GM12875 (cell line): ENCODE measurements around the gene ANKRD2.

Experiments
- H3K4me3 ChIP-seq: one replicate; pipeline ENCODE4 v1.5.1; 2011; ENCODE audit warnings: low read depth, low read length, control low read depth
- TF ChIP-seq, protein P1 (sequence below): IDR thresholded peaks from 2 replicates; pipeline ENCODE4 v1.5.1; 2011; ENCODE audit warnings: low read depth, mild to moderate bottlenecking, control low read depth, inconsistent platforms, low read length, moderate library complexity, borderline replicate concordance; ENCODE audit not compliant: insufficient read depth

Gene ANKRD2

DNA sequence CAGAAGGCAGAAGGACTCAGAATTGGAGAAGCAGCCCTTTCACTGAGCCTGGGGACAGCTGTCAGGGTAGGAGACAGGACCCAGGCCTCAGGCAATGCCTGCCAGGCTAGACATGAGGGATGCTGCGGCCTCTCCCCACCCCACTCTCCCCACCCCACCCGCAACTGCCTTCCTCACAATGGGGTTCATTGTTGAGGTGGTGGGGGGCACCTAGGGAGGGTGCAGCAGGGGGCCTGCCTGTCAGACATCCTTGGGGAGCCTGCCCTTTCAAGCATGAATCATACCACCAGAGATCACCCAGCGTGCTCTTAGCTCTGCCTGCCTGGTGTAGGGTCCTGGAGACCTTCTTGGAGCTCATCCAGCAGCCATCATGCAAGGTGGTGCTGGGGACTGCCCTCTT is 16.9 kb downstream of the ANKRD2 start, which contains the start of gene C10orf62:
Gene C10orf62 (plus strand): TSS at position 243 of the 400 bp plus-strand sequence. CDS start 177 bp downstream, outside the sequence.
- H3K4me3 ChIP-seq: no peak within 1 kb of the TSS
- TF ChIP-seq, protein P1, sequence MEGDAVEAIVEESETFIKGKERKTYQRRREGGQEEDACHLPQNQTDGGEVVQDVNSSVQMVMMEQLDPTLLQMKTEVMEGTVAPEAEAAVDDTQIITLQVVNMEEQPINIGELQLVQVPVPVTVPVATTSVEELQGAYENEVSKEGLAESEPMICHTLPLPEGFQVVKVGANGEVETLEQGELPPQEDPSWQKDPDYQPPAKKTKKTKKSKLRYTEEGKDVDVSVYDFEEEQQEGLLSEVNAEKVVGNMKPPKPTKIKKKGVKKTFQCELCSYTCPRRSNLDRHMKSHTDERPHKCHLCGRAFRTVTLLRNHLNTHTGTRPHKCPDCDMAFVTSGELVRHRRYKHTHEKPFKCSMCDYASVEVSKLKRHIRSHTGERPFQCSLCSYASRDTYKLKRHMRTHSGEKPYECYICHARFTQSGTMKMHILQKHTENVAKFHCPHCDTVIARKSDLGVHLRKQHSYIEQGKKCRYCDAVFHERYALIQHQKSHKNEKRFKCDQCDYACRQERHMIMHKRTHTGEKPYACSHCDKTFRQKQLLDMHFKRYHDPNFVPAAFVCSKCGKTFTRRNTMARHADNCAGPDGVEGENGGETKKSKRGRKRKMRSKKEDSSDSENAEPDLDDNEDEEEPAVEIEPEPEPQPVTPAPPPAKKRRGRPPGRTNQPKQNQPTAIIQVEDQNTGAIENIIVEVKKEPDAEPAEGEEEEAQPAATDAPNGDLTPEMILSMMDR: no peak

DNA sequence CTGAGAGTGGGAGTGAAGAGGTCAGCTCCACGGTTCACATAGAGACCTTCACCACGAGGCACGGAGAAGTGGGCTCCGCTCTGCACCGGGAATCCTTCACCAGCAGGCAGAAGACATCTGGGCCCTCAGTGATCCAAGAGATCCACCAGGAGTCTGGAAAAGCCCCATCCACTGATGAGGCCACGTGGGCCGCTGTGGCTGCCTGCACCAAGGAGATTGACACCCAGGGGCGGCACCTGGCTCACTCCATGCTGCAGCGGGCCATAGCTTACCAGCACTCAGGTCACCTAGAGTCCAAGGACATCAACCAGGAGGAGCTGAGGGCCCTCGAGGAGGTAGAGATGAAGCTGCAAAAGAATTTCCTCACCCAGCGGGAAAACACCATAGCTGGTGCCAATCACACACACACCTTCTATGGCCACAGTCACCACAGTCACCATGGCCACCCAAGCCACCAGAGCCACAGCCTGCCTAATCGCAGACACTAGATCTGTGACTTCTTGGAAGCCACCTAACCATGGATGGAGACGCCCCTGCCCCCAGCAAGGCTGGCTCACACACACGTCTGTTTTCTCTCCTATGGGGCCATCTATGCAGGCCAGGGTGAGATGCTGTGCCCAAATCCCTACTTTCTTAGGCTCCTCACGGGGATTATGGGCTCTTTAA is 17.6 kb downstream of the ANKRD2 start:
- no peak overlapping the region for H3K4me3 ChIP-seq
- TF ChIP-seq, protein P1: no peak

DNA sequence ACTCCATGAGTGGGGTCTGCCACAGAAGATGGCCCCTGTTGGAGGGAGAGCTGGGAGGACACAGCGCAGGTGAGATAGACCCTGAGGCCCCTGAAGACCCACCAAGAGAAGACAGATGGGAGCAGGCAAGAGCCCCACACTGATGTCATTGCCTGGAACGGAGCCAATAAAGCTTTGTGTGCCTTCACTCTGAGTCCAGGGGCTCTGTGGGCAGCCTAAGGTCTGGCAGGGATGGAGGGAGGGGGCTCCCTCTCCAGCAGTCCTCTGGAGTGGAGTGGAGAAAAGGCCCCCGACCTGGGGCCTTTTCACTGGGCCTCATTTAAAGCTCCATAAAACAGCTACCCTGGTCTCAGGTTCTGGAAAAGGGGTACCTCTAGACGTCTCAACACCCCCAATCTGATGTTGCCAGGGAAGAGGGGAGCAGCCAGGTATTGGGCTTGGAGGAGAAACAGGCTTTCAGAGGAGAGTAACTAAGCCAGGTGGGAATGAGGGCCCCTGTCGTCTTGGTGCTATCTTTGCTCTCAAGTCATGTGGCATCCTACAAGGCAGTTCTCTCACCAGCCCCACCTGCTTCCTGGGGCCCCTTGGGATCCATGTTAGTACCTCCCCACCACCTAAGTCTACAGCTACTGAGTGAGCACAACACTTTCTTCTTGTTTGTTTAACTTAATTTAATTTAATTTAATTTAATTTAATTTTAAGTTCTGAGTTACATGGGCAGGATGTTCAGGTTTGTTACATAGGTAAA is 18.3 kb downstream of the ANKRD2 start:
- TF ChIP-seq, protein P1: no peak
- H3K4me3 ChIP-seq: no peak overlapping the region

DNA sequence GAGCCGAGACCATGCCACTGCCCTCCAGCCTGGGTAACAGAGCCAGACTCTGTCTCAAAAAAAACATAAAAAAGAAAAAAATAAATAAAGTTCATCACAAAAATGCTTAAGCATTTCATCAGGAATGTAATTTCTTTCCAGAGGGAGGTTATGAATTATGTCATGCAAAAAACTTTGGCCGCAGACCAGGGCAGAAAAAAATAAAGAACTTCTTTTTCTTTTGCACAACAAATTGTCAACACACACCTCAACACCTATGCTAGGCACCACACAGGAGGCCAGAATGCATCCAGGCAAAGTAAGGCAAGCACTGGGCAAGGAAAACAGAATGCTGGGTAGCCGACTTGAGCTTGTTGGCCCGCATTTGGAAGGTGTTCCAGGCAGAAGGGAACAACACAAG is 20.8 kb downstream of the ANKRD2 start:
- TF ChIP-seq, protein P1: no peak
- H3K4me3 ChIP-seq: no peak overlapping the region

DNA sequence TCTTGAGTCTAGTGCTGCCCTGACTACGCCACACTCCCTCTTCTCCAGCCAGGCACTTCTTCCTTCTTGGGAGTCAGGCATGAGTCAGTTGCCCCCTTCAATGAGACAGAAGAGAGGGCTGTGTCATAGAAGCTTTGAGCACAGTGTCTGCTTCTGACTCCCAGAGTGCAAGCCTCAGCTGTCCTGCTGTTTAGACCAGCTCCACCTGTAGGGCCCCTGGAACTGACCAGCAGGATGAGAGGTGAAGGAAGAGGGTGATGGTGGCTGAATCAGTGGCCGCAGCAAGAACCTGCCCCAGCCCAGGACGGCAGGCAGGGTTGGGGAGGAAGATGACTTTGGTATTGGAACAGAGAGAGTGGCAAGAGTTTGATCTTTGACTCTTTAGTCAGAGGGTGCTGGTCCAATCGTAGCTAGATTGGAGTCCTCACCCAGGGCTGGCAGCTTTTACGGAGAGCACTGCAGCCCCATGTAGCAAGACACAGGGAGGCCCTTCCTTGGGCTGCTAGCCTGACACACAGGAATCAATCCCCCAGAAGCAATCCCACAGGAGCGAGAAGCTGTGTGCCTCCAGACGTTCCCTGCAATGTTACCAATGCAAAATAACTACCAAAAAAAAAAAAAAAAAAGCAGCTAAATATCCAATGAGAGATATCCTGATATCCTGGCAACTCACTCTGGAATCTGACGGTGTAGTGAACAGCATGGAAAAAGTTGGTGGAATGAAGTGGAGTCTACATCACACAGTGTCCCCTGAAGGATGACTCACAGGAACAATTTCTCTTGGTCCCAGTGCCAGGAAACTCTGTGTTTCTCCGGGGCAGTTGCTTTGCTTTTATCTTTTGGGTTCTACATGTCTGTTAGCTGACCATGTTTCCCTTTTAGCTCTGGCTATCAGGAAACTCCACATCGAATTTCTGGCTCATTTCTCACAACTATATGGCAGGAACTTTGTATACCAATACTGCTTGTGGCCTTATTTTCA is 23.8 kb downstream of the ANKRD2 start:
- no peak overlapping the region for H3K4me3 ChIP-seq

DNA sequence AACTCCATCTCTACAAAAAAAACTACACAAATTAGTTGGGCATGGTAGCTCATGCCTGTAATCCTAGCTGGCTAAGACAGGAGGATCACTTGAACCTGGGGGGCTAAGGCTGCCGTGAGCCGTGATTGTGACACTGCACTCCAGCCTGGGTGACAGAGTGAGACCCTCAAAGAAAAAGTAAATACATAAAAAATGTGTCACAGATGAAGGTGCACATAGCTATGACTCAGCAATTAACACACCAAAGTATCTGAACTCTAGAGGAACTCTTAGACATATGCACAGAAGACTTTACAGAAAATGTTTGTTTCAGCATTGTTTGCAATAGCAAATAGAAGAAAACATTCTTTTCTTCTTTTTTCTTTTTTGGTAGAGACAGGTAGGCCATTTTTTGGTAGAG is 25.2 kb downstream of the ANKRD2 start:
- no peak overlapping the region for H3K4me3 ChIP-seq
- TF ChIP-seq, protein P1: no peak

More for the DNA sequence above, 23.8 kb downstream of the ANKRD2 start:
- TF ChIP-seq, protein P1: no peak
